ENCODE data around the gene DENND1A. TPM values are rescaled to one million over a fixed set of nuclear protein-coding genes. Genes with fewer than 3 reads are reported as not detected.

Gene DENND1A
- polyA plus RNA-seq, 2 of the 4 experiments (the other 2 are of a cell fraction): 15.1 to 21.9 TPM

- ATAC-seq (no peak), DNase-seq (ENCODE audit: low read depth in 1 of 2, low spot score in 1 of 2) (no peak), FAIRE-seq (no peak)
- no peaks in the 10 kb centered on the region for H3K9me3 ChIP-seq
- POLR2A ChIA-PET: no interaction called here
- no peak overlapping the region for H3K4me2 ChIP-seq
- H3K4me3 ChIP-seq: no peak overlapping the region
- H3K4me1 ChIP-seq: peaks cover 6% of the 10 kb centered on the region
- H3K27ac ChIP-seq: no peak overlapping the region
- 91% methylated on average over 11 of the region's 11 CpGs for WGBS (ENCODE audit: missing lambda C conversion rate)
- TF ChIP-seq HOXB13 (CRISPR knock-in tag; IDR thresholded peaks at IDR 0.05; ENCODE audit: low read depth) (no peak), HOXA7 (CRISPR knock-in tag; IDR thresholded peaks at IDR 0.05) (no peak)
- CTCF ChIA-PET: no interaction called here
These were observed 311.8 kb downstream of the DENND1A start for GRCh38 chr9:123617952-123618678.

GRCh38 chr9:123617286-123617685, 312.6 kb downstream of the DENND1A start:
- POLR2A ChIA-PET: no interaction called here
- TF ChIP-seq POLR2AphosphoS2 (conservative IDR thresholded peaks at IDR 0.05; ENCODE audit: low read length) (no peak), JUNB (IDR thresholded peaks at IDR 0.05) (no peak), ZSCAN20 (CRISPR knock-in tag; IDR thresholded peaks at IDR 0.05) (no peak), CEBPB (IDR thresholded peaks at IDR 0.05) (no peak), HOXB13 (CRISPR knock-in tag; IDR thresholded peaks at IDR 0.05; ENCODE audit: low read depth) (no peak), HOXA7 (CRISPR knock-in tag; IDR thresholded peaks at IDR 0.05) (no peak), FOXS1 (CRISPR knock-in tag; IDR thresholded peaks at IDR 0.05) (no peak), FOSB (CRISPR knock-in tag; IDR thresholded peaks at IDR 0.05) (no peak)
- FAIRE-seq (no peak), ATAC-seq (no peak), DNase-seq (ENCODE audit: low read depth in 1 of 2, low spot score in 1 of 2) (no peak)
- no peak overlapping the region for H3K27ac ChIP-seq
- no peaks in the 10 kb centered on the region for H3K9me3 ChIP-seq
- peaks cover 6% of the 10 kb centered on the region for H3K4me1 ChIP-seq
- WGBS (ENCODE audit: missing lambda C conversion rate): 91% methylated on average over 9 of the region's 9 CpGs
- CTCF ChIA-PET: interaction anchor here (1.0 to 1.3 kb wide), 2 partner anchors 18 to 424 kb away, joined by 4 to 5 read pairs; no protein-coding TSS in a partner anchor
- H3K4me3 ChIP-seq: no peak overlapping the region
- H3K4me2 ChIP-seq: no peak overlapping the region

- ChIA-PET POLR2A (no interaction called here), CTCF (interaction anchor here (1.0 to 2.3 kb wide), 3 partner anchors 14 to 424 kb away, joined by 4 to 5 read pairs (median 5); no protein-coding TSS in a partner anchor)
- no peaks in the 10 kb centered on the region for H3K9me3 ChIP-seq
- peaks cover 6% of the 10 kb centered on the region for H3K4me1 ChIP-seq
- no peak for FAIRE-seq
- no peak overlapping the region for H3K4me3 ChIP-seq
- H3K27ac ChIP-seq: no peak overlapping the region
- WGBS (ENCODE audit: missing lambda C conversion rate): 90% methylated on average over 8 of the region's 8 CpGs
- H3K4me2 ChIP-seq: no peak overlapping the region
- no peak for ATAC-seq
- TF ChIP-seq TFCP2L1 (CRISPR knock-in tag; IDR thresholded peaks at IDR 0.05) (no peak), RCOR1 (IDR thresholded peaks at IDR 0.05; ENCODE audit: low read depth, low read length) (no peak), USF2 (IDR thresholded peaks at IDR 0.05) (no peak), SMC3 (IDR thresholded peaks at IDR 0.05) (no peak), RNF2 (IDR thresholded peaks at IDR 0.05; ENCODE audit: borderline replicate concordance, low read depth) (no peak), MAZ (IDR thresholded peaks at IDR 0.05; ENCODE audit: borderline replicate concordance, low read depth, low read length) (no peak), NFE2L2 (conservative IDR thresholded peaks at IDR 0.05; ENCODE audit: low read length) (no peak), CBX8 (IDR thresholded peaks at IDR 0.05) (no peak), FOSL2 (IDR thresholded peaks at IDR 0.05) (no peak), FOSL2 (CRISPR knock-in tag; IDR thresholded peaks at IDR 0.05) (no peak), MYC (IDR thresholded peaks at IDR 0.05; ENCODE audit: borderline replicate concordance, low read length) (no peak), E2F6 (IDR thresholded peaks at IDR 0.05; ENCODE audit: borderline replicate concordance, low read depth) (no peak), ZFP36 (IDR thresholded peaks at IDR 0.05; ENCODE audit: borderline replicate concordance, partially characterized antibody) (no peak), ZSCAN20 (CRISPR knock-in tag; IDR thresholded peaks at IDR 0.05) (no peak), CEBPB (IDR thresholded peaks at IDR 0.05) (no peak), FOSB (CRISPR knock-in tag; IDR thresholded peaks at IDR 0.05) (no peak), CBX2 (IDR thresholded peaks at IDR 0.05; ENCODE audit: borderline replicate concordance, low read depth) (no peak)
- no peak for DNase-seq (ENCODE audit: low read depth in 1 of 2, low spot score in 1 of 2)
These were observed 313.2 kb downstream of the DENND1A start for GRCh38 chr9:123616707-123617106.
